Endometrium (tissue), 2 donors: ENCODE results near the gene ALPP.
"Not testable (repeated sequence)": the region's sequence is repeated elsewhere in the genome, so short reads cannot be mapped to it uniquely, and the experiment has no call there.

ENCODE experiments used
- FAIRE-seq: peaks from 2 replicates; lab custom pipeline; 2012; peaks lifted over from hg19 to GRCh38; lab: Jason Lieb, UNC
- donor health status: control.
- donor health status: control.

The ALPP gene

GRCh38 chr2:232378735-232379151 lies at the start of gene ALPP:
Gene ALPP (plus strand): TSS chr2:232378751. CDS start chr2:232378803, 52 bp downstream.
- FAIRE-seq: not testable (repeated sequence)

- no peak for FAIRE-seq
These were observed 48.9 kb upstream of the ALPP start for GRCh38 chr2:232329716-232330067.

GRCh38 chr2:232330068-232330999 lies 48.2 kb upstream of the ALPP start:
- no peak for FAIRE-seq

- not testable (repeated sequence) for FAIRE-seq
These were observed 47.5 kb upstream of the ALPP start for GRCh38 chr2:232331061-232331460.

- FAIRE-seq: not testable (repeated sequence)
These were observed 46.9 kb upstream of the ALPP start for GRCh38 chr2:232331641-232332040.

GRCh38 chr2:232332244-232332939 lies 46.2 kb upstream of the ALPP start:
- FAIRE-seq: not testable (repeated sequence)

GRCh38 chr2:232332940-232333259 lies 45.7 kb upstream of the ALPP start:
- FAIRE-seq: no peak

GRCh38 chr2:232333361-232334135 lies 45.0 kb upstream of the ALPP start:
- no peak for FAIRE-seq

GRCh38 chr2:232334136-232334884 lies 44.2 kb upstream of the ALPP start:
- FAIRE-seq: not testable (repeated sequence)

- not testable (repeated sequence) for FAIRE-seq
These were observed 43.7 kb upstream of the ALPP start for GRCh38 chr2:232334885-232335205.

- not testable (repeated sequence) for FAIRE-seq
These were observed 43.2 kb upstream of the ALPP start for GRCh38 chr2:232335206-232335858.

- no peak for FAIRE-seq
These were observed 42.7 kb upstream of the ALPP start for GRCh38 chr2:232335859-232336215.

- FAIRE-seq: no peak
These were observed 42.3 kb upstream of the ALPP start for GRCh38 chr2:232336241-232336736.

GRCh38 chr2:232336981-232337720 lies 41.4 kb upstream of the ALPP start:
- FAIRE-seq: no peak

GRCh38 chr2:232338094-232338758 lies 40.3 kb upstream of the ALPP start:
- not testable (repeated sequence) for FAIRE-seq

- no peak for FAIRE-seq
These were observed 39.8 kb upstream of the ALPP start for GRCh38 chr2:232338759-232339106.

GRCh38 chr2:232339121-232340081 lies 39.1 kb upstream of the ALPP start:
- no peak for FAIRE-seq

GRCh38 chr2:232340171-232340935 lies 38.2 kb upstream of the ALPP start:
- no peak for FAIRE-seq
